PFSK-1 (cell line): ENCODE results near the gene MED9.

Experiments used
- POLR2AphosphoS5 ChIP-seq: IDR thresholded peaks from 2 replicates; pipeline ENCODE4 v1.6.1; 2012; ENCODE audit warnings: low read depth, mild to moderate bottlenecking, control low read depth, low read length, moderate library complexity
- TAF1 ChIP-seq: IDR thresholded peaks from 2 replicates; pipeline ENCODE4 v1.6.1; 2012; ENCODE audit warnings: low read length, control low read depth, borderline replicate concordance; ENCODE audit not compliant: insufficient read depth

DNA sequence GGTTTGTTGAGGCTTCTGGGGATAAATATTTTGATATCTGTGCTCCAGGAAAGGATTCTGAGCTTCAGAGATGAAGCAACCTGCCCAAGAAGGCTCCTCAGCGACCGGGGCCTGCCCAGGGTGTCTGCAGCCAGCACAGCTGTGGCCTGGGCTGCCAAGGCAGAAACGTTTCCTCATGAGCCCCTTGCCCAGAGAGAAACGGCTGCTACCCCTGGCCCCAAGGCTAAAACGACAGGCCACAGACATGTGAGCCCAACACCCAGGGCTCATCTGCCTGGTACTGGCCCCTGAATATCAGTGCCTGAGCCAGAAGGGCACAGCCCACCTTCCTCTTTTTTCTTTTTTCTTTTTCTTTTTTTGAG is 64.8 kb downstream of the MED9 start:
- TF ChIP-seq TAF1 (no peak), POLR2AphosphoS5 (no peak)
